Ishikawa (cell line): ENCODE measurements around the gene TMEM255A.

Source experiments
- CEBPB ChIP-seq: IDR thresholded peaks from 2 replicates; pipeline ENCODE4 v1.6.1; 2012
- CREB1 ChIP-seq: IDR thresholded peaks from 2 replicates; pipeline ENCODE4 v1.6.1; 2012; ENCODE audit warnings: low read depth
- EGR1 ChIP-seq: IDR thresholded peaks from 2 replicates; pipeline ENCODE4 v1.6.1; 2012
- EP300 ChIP-seq: IDR thresholded peaks from 2 replicates; pipeline ENCODE4 v1.6.1; 2012; ENCODE audit warnings: borderline replicate concordance
- FOXM1 ChIP-seq: IDR thresholded peaks from 2 replicates; pipeline ENCODE4 v1.6.1; 2012; ENCODE audit warnings: low read depth, borderline replicate concordance
- NFIC ChIP-seq: IDR thresholded peaks from 2 replicates; pipeline ENCODE4 v1.6.1; 2012
- RAD21 ChIP-seq: IDR thresholded peaks from 2 replicates; pipeline ENCODE4 v1.6.1; 2012; ENCODE audit warnings: low read depth
- REST ChIP-seq: IDR thresholded peaks from 2 replicates; pipeline ENCODE4 v1.6.1; 2012; ENCODE audit warnings: low read depth, mild to moderate bottlenecking
- TAF1 ChIP-seq: IDR thresholded peaks from 2 replicates; pipeline ENCODE4 v1.6.1; 2012; ENCODE audit warnings: low read depth, mild to moderate bottlenecking
- TCF12 ChIP-seq: IDR thresholded peaks from 2 replicates; pipeline ENCODE4 v1.6.1; 2012; ENCODE audit warnings: low read depth
- TEAD4 ChIP-seq: IDR thresholded peaks from 2 replicates; pipeline ENCODE4 v1.6.1; 2012
- YY1 ChIP-seq: IDR thresholded peaks from 2 replicates; pipeline ENCODE4 v1.6.1; 2012; ENCODE audit warnings: low read depth
- ZBTB7A ChIP-seq: IDR thresholded peaks from 2 replicates; pipeline ENCODE4 v1.6.1; 2012; ENCODE audit warnings: low read depth
- TF ChIP-seq, protein P1 (sequence below): IDR thresholded peaks from 2 replicates; pipeline ENCODE4 v1.6.1; 2012
- TF ChIP-seq, protein P2 (sequence below): IDR thresholded peaks from 2 replicates; pipeline ENCODE4 v1.6.1; 2012

TMEM255A gene

DNA sequence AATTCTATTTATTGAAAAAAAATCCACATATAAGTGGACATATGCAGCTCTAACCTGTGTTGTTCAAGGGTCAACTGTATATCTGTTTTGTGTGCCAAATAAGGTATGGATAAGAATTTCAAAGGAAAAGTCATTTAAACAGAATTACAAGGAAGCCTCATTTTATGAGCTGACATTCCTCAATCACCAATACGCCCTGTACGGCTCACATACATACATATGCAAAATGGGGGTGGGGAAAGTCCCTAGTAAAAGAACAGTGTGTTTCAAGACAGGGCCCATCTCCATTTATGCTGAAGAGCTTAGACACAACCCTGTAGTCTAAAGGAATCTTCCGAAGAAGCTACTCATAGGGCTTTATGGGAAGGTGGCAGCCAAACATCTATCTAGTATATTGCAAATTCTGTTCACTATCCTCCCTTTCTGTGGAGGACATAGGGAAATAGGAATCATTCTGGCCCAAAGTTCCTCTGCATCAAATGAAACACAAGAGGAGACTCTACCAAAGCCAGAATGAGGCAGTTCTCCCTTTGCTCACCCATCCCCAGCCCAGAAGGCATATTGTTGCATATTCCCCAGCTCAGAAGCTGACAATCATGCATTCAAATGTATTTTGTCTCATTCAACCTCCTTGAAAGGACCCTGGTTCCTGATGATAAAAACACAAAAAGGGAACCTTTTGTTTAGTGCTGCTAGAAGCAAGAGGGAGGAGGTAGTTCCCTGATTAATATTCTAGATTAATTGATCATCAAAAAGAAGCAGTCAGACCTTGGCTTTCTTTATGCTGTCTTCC is 74.4 kb downstream of the TMEM255A start:
- TF ChIP-seq EP300, result no peak
- no peak for TF ChIP-seq CREB1
- TF ChIP-seq EGR1, result no peak
- TF ChIP-seq, protein P1, sequence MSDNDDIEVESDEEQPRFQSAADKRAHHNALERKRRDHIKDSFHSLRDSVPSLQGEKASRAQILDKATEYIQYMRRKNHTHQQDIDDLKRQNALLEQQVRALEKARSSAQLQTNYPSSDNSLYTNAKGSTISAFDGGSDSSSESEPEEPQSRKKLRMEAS, result no peak
- TF ChIP-seq TCF12, result no peak
- TF ChIP-seq ZBTB7A, result no peak
- TF ChIP-seq TEAD4, result no peak
- TF ChIP-seq, protein P2, sequence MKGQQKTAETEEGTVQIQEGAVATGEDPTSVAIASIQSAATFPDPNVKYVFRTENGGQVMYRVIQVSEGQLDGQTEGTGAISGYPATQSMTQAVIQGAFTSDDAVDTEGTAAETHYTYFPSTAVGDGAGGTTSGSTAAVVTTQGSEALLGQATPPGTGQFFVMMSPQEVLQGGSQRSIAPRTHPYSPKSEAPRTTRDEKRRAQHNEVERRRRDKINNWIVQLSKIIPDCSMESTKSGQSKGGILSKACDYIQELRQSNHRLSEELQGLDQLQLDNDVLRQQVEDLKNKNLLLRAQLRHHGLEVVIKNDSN, result no peak
- no peak for TF ChIP-seq NFIC
- TF ChIP-seq YY1, result no peak
- TF ChIP-seq RAD21, result no peak
- TF ChIP-seq TAF1, result no peak
- no peak for TF ChIP-seq CEBPB

DNA sequence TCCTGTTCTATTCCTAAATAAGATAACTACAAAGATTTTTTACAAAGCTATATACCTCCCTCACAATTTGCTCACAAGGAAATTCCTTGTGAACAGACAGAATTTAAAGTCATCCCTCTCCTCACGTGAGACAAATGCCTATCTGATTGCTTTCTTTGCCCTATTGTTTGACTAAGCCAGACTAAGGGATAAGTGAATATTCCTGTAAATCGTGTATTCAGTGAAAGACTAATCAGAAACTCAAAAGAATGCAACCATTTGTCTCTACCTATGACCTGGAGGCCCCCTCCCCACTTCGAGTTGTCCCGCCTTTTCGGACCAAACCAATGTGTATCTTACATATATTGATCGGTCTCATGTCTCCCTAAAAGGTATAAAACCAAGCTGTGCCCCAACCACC is 76.0 kb downstream of the TMEM255A start:
- TF ChIP-seq REST (no peak), RAD21 (no peak), CREB1 (no peak), ZBTB7A (no peak), TEAD4 (no peak), EP300 (no peak), TCF12 (no peak), YY1 (no peak), FOXM1 (no peak), EGR1 (no peak), NFIC (no peak), CEBPB (no peak), TAF1 (no peak)
- TF ChIP-seq, protein P1, result no peak
- TF ChIP-seq, protein P2, result no peak

- TF ChIP-seq TAF1 (no peak), REST (no peak), CEBPB (no peak), TEAD4 (no peak), YY1 (no peak), RAD21 (no peak), TCF12 (no peak), EP300 (no peak)
- TF ChIP-seq, protein P1, result no peak
Observed at GRCh38 chrX:120228187-120228908, 82.9 kb downstream of the TMEM255A start.

DNA sequence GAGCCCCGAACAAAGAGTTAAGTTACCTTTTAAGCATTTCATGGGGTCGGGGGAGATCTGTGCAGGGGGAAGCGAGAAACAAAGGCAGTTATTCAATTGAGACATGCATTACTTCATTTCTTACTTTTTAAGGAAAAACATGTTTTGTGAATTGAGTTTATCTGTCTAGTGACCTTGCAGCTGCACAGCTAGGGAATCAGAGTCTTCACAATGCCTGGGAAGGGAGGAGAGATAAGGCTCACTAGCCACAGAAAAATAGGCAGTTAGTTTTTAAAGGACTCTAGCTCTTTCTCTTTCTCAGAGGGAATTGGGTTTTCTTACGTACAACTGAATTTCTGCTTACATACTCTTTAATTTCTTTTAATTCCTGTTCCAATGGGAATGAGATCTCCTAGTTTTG is 86.9 kb downstream of the TMEM255A start:
- TF ChIP-seq TEAD4 (no peak), FOXM1 (no peak), CEBPB (no peak), YY1 (no peak), TCF12 (no peak), ZBTB7A (no peak), CREB1 (no peak), REST (no peak), TAF1 (no peak), NFIC (no peak), EGR1 (no peak), RAD21 (no peak), EP300 (no peak)
- TF ChIP-seq, protein P2, result no peak
- TF ChIP-seq, protein P1, result no peak
